Measurements from ENCODE around the gene GPR61. TPM values are rescaled to one million over a fixed set of nuclear protein-coding genes. Genes with fewer than 3 reads are reported as not detected.

GPR61 gene
- total and polyA plus RNA-seq, 2 of the 4 experiments (the other 2 are of a cell fraction), result not detected

- no peak for TF ChIP-seq NFE2L2 (IDR thresholded peaks at IDR 0.05; ENCODE audit: low read depth, low read length)
Measured at GRCh38 chr1:109543988-109544735, 4.5 kb downstream of the GPR61 start (continued).

GRCh38 chr1:109546311-109547109 is 6.8 kb downstream of the GPR61 start:
- Histone ChIP-seq H2AK5ac (ENCODE audit: low read depth, low read length) (peak overlapping the region; percentile 78; the same call in 1 of the 2 replicates), H3K4me1 (ENCODE audit: control insufficient read depth, insufficient read depth, low read length) (peaks cover 4% of the 10 kb centered on the region), H3K56ac (ENCODE audit: extremely low read depth, insufficient read depth, low read length) (peak overlapping the region; percentile 64), H4K91ac (ENCODE audit: insufficient read depth, low read depth, low read length) (peak overlapping the region; percentile 55), H2BK5ac (ENCODE audit: low read depth, low read length, poor library complexity, severe bottlenecking) (peak overlapping the region; percentile 92), H4K5ac (ENCODE audit: low read depth, low read length) (peak overlapping the region; percentile 98), H3K4me2 (ENCODE audit: low read depth, low read length) (peak overlapping the region; percentile 97), H3K23ac (ENCODE audit: low read depth, low read length) (peak overlapping the region; percentile 95), H3K36me3 (ENCODE audit: control insufficient read depth, insufficient read depth, low read length) (no peaks in the 10 kb centered on the region), H3K4me3 (ENCODE audit: insufficient read depth, low read depth, low read length) (peak overlapping the region; percentile 12; the same call in 1 of the 2 replicates), H2BK15ac (ENCODE audit: low read depth, low read length) (peak overlapping the region; percentile 32), H2BK20ac (ENCODE audit: low read depth, low read length) (peak overlapping the region; percentile 44; the same call in 1 of the 2 replicates), H3K27ac (ENCODE audit: insufficient read depth, low read length) (peak overlapping the region; percentile 62; the same call in 1 of the 2 replicates), H3K14ac (replicated peaks; ENCODE audit: low read depth, low read length) (peak overlapping the region; percentile 77), H3K79me1 (ENCODE audit: low read depth in 1 of 2, low read length in 2 of 2) (peaks cover 10 to 21% of the 10 kb centered on the region in 2 experiments), H3K18ac (ENCODE audit: low read depth, low read length) (peak overlapping the region; percentile 49; the same call in 1 of the 2 replicates), H3K27me3 (ENCODE audit: control insufficient read depth, insufficient read depth, low read length) (peaks cover 4% of the 10 kb centered on the region; the same call in 1 of the 2 replicates), H4K20me1 (ENCODE audit: insufficient read depth, low read length) (peaks cover 24% of the 10 kb centered on the region; the same call in 1 of the 2 replicates), H2AFZ (replicated peaks; ENCODE audit: low read length, poor library complexity) (peak overlapping the region; percentile 67), H4K8ac (ENCODE audit: low read depth in 2 of 2, low read length in 2 of 2) (peak overlapping the region; percentile 66 to 95), H3K9ac (ENCODE audit: low read depth, low read length) (peak overlapping the region; percentile 87), H3K9me3 (ENCODE audit: control insufficient read depth, insufficient read depth, low read length) (no peaks in the 10 kb centered on the region), H2AK9ac (replicated peaks; ENCODE audit: low read depth, low read length, poor library complexity) (peak overlapping the region; percentile 59), H3K4ac (ENCODE audit: low read depth, low read length) (peak overlapping the region; percentile 72), H3K9me1 (ENCODE audit: insufficient read depth, low read length) (no peaks in the 10 kb centered on the region), H2BK120ac (ENCODE audit: low read depth, low read length) (peak overlapping the region; percentile 29; the same call in 1 of the 2 replicates)
- DNase-seq, result peak; percentile 86
- dilution Hi-C loops (cut with HindIII; ENCODE audit: low sequenced_read_pairs, unreplicated experiment), result no loop called here
- ATAC-seq (ENCODE audit: low read depth), result peak; percentile 68
- POLR2A ChIA-PET (ENCODE audit: unreplicated experiment), result no interaction called here
- in situ Hi-C loops (cut with MboI; ENCODE audit: low sequenced_read_pairs), result loop anchor here (5.0 kb wide), 3 partner anchors 76 to 441 kb away; no protein-coding TSS in a partner anchor
- TF ChIP-seq RAD21 (IDR thresholded peaks at IDR 0.05; ENCODE audit: low read length), result peak; percentile 96
- TF ChIP-seq CEBPB (IDR thresholded peaks at IDR 0.05; ENCODE audit: low read depth, low read length), result no peak
- TF ChIP-seq SMC3 (IDR thresholded peaks at IDR 0.05; ENCODE audit: low read depth, low read length), result peak; percentile 92
- TF ChIP-seq CHD1 (IDR thresholded peaks at IDR 0.05; ENCODE audit: low read depth, low read length), result no peak
- 0 out of 2 replicates have a peak, but pooled peaks have one; percentile 27 for TF ChIP-seq POLR2A (IDR thresholded peaks at IDR 0.05; ENCODE audit: low read depth, low read length)
- peak; percentile 95 for TF ChIP-seq CTCF (conservative IDR thresholded peaks at IDR 0.05; ENCODE audit: low read depth, low read length)
- TF ChIP-seq MAZ (IDR thresholded peaks at IDR 0.05; ENCODE audit: borderline replicate concordance, low read depth, low read length), result peak; percentile 83
- WGBS, 2 experiments (ENCODE audit: extremely low coverage in 2 of 2, insufficient read length in 1 of 2), result no CpG with 5 or more reads among the region's 5 CpGs
- intact Hi-C loops (cut with micrococcal nuclease), result loop anchor here (1.0 to 5.0 kb wide), 5 partner anchors 94 to 456 kb away; partner anchors contain the start of genes AHCYL1 and CSF1
- no TSS peak for BruUV-seq (replicated peaks)
- CTCF ChIA-PET, result interaction anchor here (0.6 to 2.4 kb wide), 14 partner anchors 9 to 438 kb away, joined by 3 to 30 read pairs (median 4); partner anchors contain the start of genes AHCYL1, AMPD2 and GNAT2
